Activated CD8-positive, alpha-beta memory T cell treated with anti-CD3 and anti-CD28 coated beads, Interleukin-2, amount 10 ng/mL, durations not matched to agents 7 days and 5 days (primary cell): ENCODE results near the gene CCDC201. TPM values are rescaled to one million over a fixed set of nuclear protein-coding genes. Genes with fewer than 3 reads are reported as not detected.
"Not testable (repeated sequence)": the region's sequence is repeated elsewhere in the genome, so short reads cannot be mapped to it uniquely, and the experiment has no call there.

ENCODE experiments used
- ATAC-seq: fragments of 150-1000 bp; cut with Tn5 transposase; one replicate; pipeline ENCODE4 v1.10.0; 2021; ENCODE audit warnings: moderate library complexity
- CTCF ChIA-PET: fragments of 350-600 bp; sonication (Branson Sonifier 250); formaldehyde crosslinking; loops from one replicate; lab custom pipeline; 2021; ENCODE audit warnings: antibody characterized with exemption; lab: Charles Lee
- DNase-seq: peaks from one replicate; pipeline ENCODE4 v3.0.0-alpha.2; 2020
- H3K27ac Mint-ChIP-seq: one replicate; pipeline ENCODE4 v1.8.0; 2021; ENCODE audit warnings: mild to moderate bottlenecking, mixed read lengths
- H3K27me3 Mint-ChIP-seq: one replicate; pipeline ENCODE4 v1.8.0; 2021; ENCODE audit warnings: mixed read lengths
- H3K36me3 Mint-ChIP-seq: one replicate; pipeline ENCODE4 v1.8.0; 2021; ENCODE audit warnings: mild to moderate bottlenecking, mixed read lengths
- H3K4me1 Mint-ChIP-seq: one replicate; pipeline ENCODE4 v1.8.0; 2021; ENCODE audit warnings: mixed read lengths
- H3K4me3 Mint-ChIP-seq: one replicate; pipeline ENCODE4 v1.8.0; 2021; ENCODE audit warnings: mild to moderate bottlenecking, moderate library complexity, mixed read lengths
- H3K9me3 Mint-ChIP-seq: one replicate; pipeline ENCODE4 v1.8.0; 2022; ENCODE audit warnings: low read depth, mixed read lengths
- total RNA-seq, 2 experiments: library from RNA; stranded (reverse); gene quantifications; one replicate each; pipeline ENCODE4 v1.2.3, GENCODE V29; 2021

Gene CCDC201
- total RNA-seq, 2 experiments from 2014 or later, result not detected

GRCh38 chr7:45813771-45814170 is 59.1 kb downstream of the CCDC201 start:
- CTCF ChIA-PET, H3K36me3 Mint-ChIP-seq, H3K4me3 Mint-ChIP-seq, ATAC-seq, DNase-seq, H3K4me1 Mint-ChIP-seq, H3K9me3 Mint-ChIP-seq, H3K27ac Mint-ChIP-seq, H3K27me3 Mint-ChIP-seq: not testable (repeated sequence)

GRCh38 chr7:45812946-45813345 is 59.9 kb downstream of the CCDC201 start:
- Mint-ChIP-seq H3K9me3 (no peaks in the 10 kb centered on the region), H3K27ac (no peak overlapping the region), H3K36me3 (no peaks in the 10 kb centered on the region), H3K4me3 (no peak overlapping the region), H3K4me1 (no peaks in the 10 kb centered on the region), H3K27me3 (no peaks in the 10 kb centered on the region)
- no peak for ATAC-seq
- DNase-seq, result no peak
- CTCF ChIA-PET, result no interaction called here

- ATAC-seq, H3K36me3 Mint-ChIP-seq, H3K27ac Mint-ChIP-seq, DNase-seq, H3K9me3 Mint-ChIP-seq, CTCF ChIA-PET, H3K27me3 Mint-ChIP-seq, H3K4me3 Mint-ChIP-seq, H3K4me1 Mint-ChIP-seq: not testable (repeated sequence)
Measured at GRCh38 chr7:45811652-45812234, 61.1 kb downstream of the CCDC201 start.

GRCh38 chr7:45810451-45811005 is 62.4 kb downstream of the CCDC201 start:
- CTCF ChIA-PET, H3K4me3 Mint-ChIP-seq, H3K4me1 Mint-ChIP-seq, H3K27me3 Mint-ChIP-seq, H3K9me3 Mint-ChIP-seq, DNase-seq, H3K27ac Mint-ChIP-seq, ATAC-seq, H3K36me3 Mint-ChIP-seq: not testable (repeated sequence)

Other genes starting within 250 kb of the CCDC201 start
- not detected for gene IGFBP1, start 15.4 kb upstream of the CCDC201 start, total RNA-seq
- gene IGFBP3, start 48.2 kb upstream of the CCDC201 start, total RNA-seq, result 10 to 100 TPM; 10.5 to 17.8 TPM